Suprapubic skin (tissue), 3 donors: ENCODE data around the gene SEC22A.

ENCODE experiments used
- CTCF ChIP-seq, 2 donors: fragments of 200-600 bp in 1 of 2; fragments of 450-650 bp in 1 of 2; sonication (generic) in 1 of 2; IDR thresholded peaks; one replicate each; pipeline ENCODE4 v1.5.1; 2016 to 2019; ENCODE audit warnings: antibody characterized with exemption in 2 of 2, mild to moderate bottlenecking in 1 of 2, moderate library complexity in 1 of 2
- POLR2A ChIP-seq, 2 donors: fragments of 450-650 bp; IDR thresholded peaks; one replicate each; pipeline ENCODE4 v1.6.1; 2017; ENCODE audit warnings: antibody characterized with exemption in 2 of 2, mild to moderate bottlenecking in 2 of 2, moderate library complexity in 2 of 2

- TF ChIP-seq CTCF (IDR thresholded peaks at IDR 0.05) (no peak), POLR2A (IDR thresholded peaks at IDR 0.05) (no peak)
Measured at GRCh38 chr3:123294296-123294938, 92.7 kb downstream of the SEC22A start.
